HCT116 (cell line): ENCODE measurements around the gene NUDT16.

Experiments
- CBX3 ChIP-seq: IDR thresholded peaks from 2 replicates; pipeline ENCODE4 v1.6.1; 2012; ENCODE audit warnings: low read depth
- CEBPB ChIP-seq: IDR thresholded peaks from 2 replicates; pipeline ENCODE4 v1.6.1; 2012; ENCODE audit warnings: low read depth
- EGR1 ChIP-seq: IDR thresholded peaks from 2 replicates; pipeline ENCODE4 v1.6.1; 2012; ENCODE audit warnings: low read depth
- ELF1 ChIP-seq: IDR thresholded peaks from 2 replicates; pipeline ENCODE4 v1.6.1; 2012; ENCODE audit warnings: low read depth, borderline replicate concordance
- EZH2 ChIP-seq: fragments of 200-600 bp; sonication (generic); IDR thresholded peaks from 2 replicates; pipeline ENCODE4 v1.6.1; 2017; ENCODE audit warnings: antibody characterized with exemption, mixed run types
- POLR2A ChIP-seq: IDR thresholded peaks from 2 replicates; pipeline ENCODE4 v1.7.0; 2011; ENCODE audit warnings: borderline replicate concordance; ENCODE audit not compliant: insufficient read depth, insufficient read length; ENCODE audit errors: extremely low read depth
- POLR2AphosphoS5 ChIP-seq: IDR thresholded peaks from 2 replicates; pipeline ENCODE4 v1.6.1; 2011; ENCODE audit warnings: mild to moderate bottlenecking, low read depth, low read length, moderate library complexity
- SP1 ChIP-seq: IDR thresholded peaks from 2 replicates; pipeline ENCODE4 v1.6.1; 2012; ENCODE audit warnings: low read depth
- YY1 ChIP-seq: IDR thresholded peaks from 2 replicates; pipeline ENCODE4 v1.6.1; 2011; ENCODE audit warnings: low read length, low read depth, moderate library complexity, mild to moderate bottlenecking; ENCODE audit not compliant: insufficient replicate concordance; ENCODE audit errors: extremely low read depth
- TF ChIP-seq, protein P1 (sequence below), 3 experiments: fragments of 200-600 bp in 1 of 3; sonication (generic) in 1 of 3; IDR thresholded peaks in 2 of 3; conservative IDR thresholded peaks in 1 of 3; 2 replicates each; pipeline ENCODE4 v1.5.1; 2012 to 2017; ENCODE audit warnings: low read depth in 2 of 3, low read length in 2 of 3, antibody characterized with exemption in 1 of 3, borderline replicate concordance in 1 of 3, control low read depth in 1 of 3, mild to moderate bottlenecking in 1 of 3, mixed read lengths in 1 of 3, mixed run types in 1 of 3, moderate library complexity in 1 of 3; ENCODE audit not compliant: insufficient read depth in 1 of 3
- TF ChIP-seq, protein P2 (sequence below): IDR thresholded peaks from 2 replicates; pipeline ENCODE4 v1.6.1; 2012

- TF ChIP-seq, protein P1, sequence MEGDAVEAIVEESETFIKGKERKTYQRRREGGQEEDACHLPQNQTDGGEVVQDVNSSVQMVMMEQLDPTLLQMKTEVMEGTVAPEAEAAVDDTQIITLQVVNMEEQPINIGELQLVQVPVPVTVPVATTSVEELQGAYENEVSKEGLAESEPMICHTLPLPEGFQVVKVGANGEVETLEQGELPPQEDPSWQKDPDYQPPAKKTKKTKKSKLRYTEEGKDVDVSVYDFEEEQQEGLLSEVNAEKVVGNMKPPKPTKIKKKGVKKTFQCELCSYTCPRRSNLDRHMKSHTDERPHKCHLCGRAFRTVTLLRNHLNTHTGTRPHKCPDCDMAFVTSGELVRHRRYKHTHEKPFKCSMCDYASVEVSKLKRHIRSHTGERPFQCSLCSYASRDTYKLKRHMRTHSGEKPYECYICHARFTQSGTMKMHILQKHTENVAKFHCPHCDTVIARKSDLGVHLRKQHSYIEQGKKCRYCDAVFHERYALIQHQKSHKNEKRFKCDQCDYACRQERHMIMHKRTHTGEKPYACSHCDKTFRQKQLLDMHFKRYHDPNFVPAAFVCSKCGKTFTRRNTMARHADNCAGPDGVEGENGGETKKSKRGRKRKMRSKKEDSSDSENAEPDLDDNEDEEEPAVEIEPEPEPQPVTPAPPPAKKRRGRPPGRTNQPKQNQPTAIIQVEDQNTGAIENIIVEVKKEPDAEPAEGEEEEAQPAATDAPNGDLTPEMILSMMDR (IDR thresholded peaks at IDR 0.05 in 2 of 3, conservative IDR thresholded peaks at IDR 0.05 in 1 of 3; ENCODE audit: borderline replicate concordance in 1 of 3, insufficient read depth in 1 of 3, low read depth in 2 of 3, low read length in 2 of 3): no peak
- TF ChIP-seq POLR2AphosphoS5 (no peak), EZH2 (no peak), CBX3 (no peak), EGR1 (no peak), CEBPB (no peak), ELF1 (no peak), YY1 (no peak), SP1 (no peak), POLR2A (no peak)
- TF ChIP-seq, protein P2, sequence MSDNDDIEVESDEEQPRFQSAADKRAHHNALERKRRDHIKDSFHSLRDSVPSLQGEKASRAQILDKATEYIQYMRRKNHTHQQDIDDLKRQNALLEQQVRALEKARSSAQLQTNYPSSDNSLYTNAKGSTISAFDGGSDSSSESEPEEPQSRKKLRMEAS: no peak
Measured at GRCh38 chr3:131388490-131388799, 6.9 kb downstream of the NUDT16 start.
